GM18499 (cell line): Measurements from ENCODE around the gene ANKRD39.

ENCODE experiments used
- ATAC-seq: cut with Tn5 transposase; IDR thresholded peaks from one replicate; pipeline ENCODE4 v1.9.1; 2021; ENCODE audit warnings: moderate number of reproducible peaks; ENCODE audit not compliant: insufficient read depth, unreplicated experiment

Gene ANKRD39

DNA sequence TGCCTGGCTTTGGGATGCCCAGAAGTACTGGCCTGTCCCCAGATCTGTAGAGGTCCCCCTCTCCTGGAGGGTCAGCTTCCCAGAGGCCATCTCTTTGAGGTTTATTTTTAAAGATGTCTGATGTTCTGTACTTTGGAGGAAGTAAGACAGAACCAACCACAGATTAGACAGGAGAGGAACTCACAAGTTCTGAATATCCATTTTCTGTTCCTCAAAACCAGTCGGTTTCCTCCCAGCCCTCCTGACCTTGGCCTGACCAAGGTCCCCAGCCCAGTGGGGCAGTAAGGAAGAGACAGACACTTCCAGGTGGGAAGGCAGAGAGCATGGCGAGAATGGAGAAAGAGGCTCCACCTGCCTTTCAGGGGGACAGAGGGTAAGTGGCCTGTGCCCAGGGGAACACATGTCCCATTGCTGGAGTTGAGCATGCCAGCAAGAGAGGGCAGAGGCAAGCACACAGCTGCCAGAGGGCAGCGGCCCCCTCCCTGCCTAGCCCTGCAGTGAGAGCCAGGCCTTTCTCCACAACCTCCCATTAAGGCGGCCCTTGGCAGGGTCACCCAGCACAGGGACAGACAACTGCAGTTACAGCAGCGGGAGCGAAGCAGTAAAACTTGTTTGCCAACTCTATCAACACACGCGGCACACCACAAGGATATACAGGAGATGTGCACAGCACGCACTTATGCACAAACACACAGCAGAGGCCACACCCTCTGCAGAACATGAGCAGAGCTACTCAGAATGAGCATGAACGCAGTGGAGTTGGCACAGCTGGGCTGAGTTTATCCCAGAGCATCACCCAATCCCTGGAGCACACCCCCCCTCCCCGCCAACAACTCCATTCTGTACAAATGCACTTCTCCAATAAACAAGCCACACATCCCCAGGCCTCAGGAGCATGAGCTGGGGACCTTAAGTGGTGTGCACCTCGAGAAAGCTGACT lies 30.5 kb upstream of the ANKRD39 start:
- ATAC-seq = no peak

DNA sequence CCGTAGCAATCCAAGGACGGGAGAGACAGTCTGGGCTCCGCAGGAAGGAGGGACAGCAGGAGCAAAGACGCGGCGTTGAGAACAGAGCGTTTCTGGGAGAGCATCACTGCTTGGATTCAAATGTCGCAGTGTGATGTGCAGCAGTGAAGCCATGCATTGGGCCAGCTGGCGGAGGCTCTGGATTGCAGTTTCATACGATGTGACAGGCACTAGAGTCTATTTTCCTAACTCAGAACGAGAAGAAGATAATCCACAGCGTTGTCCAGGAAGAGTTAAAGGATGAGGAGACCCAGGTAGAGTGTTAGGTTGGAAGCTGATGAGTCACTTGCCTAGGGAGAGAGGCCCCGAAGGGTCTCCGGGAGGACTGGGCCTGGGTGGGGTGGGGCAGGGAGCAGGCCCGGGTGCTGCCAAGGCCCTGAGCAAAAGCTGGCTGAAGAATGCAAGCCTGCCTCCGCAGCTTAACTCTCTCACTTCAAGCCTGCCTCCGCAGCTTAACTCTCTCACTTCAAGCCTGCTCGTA lies 29.7 kb upstream of the ANKRD39 start:
- no peak for ATAC-seq

DNA sequence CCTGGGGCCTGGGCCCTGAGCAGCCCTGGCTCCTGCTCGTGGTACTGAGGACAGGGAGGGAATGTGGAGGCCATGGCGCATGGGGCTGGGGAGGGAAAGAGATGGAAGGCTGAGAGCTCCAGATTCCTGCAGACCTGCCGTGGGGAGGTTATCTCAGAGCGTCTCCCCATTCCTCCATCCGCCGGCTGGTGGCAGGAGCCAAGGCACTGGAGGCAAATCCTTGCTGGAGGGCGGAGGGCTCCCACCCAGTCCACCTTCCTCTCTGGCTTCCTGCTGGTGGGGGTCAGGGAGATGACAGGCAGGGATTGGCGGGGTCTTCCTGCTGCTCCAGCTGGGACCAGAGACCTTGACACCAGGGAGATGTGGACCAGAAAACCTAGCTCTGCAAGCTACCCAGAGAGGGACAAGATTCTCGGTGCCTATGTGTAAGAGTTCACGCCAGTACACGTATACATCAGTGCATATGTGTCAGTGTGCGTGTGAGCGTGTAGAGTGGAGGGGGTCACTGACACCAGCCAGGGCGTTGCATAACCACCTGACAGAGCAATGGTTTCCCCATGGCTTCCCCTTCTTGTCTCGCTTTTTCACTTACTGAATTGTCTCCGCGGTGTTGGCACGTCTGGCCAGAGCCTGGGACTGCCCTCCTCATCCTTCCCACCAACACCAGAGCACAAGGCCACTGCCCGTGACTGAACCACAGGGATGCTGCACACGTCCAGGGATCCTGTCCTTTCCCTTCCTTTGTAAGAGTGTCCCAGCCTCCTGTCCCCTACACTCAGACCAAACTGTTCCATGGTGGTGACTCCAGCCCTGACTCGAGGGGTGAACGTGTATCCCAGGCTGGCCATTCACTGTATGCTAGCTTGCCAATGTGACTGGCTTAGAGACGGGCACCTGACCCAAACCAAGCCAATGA lies 27.9 kb upstream of the ANKRD39 start:
- ATAC-seq = no peak

DNA sequence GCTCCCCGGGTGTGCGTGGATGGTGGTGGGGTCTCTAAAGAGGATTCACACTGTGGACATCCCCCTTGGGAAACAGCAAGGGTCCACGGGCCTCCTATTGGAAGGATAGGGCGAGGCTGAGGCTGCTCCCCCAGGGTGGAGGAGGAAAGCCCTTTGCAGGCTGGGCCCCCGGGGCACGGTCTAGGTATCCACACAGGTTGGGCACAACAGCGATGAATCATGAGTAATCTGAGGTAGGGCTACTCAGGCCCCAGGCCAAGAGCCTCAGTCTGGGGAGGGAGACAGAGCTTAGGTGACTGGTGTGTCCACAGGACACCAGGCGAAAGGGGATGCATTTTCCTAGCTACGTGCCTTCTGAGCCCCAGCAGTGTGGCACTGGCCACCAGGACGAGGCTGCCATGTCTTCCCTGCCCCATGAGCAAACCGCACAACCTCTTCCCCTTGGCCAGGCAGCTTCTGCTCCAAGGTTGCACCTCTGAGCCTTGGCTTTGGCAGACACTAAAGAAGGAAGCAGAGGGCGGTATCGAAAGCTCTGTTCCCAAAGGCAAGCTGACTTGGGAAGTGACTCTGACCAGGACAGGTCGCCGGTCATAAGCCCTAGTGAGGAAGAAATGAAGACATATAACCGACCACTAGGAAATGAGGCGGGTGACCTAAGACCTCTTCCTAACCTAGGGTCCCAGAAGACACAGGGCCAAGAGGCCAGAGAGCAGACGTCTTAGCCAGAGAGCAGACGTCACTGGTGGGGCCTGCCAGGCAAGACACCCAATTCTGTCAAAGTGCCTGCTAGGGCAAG lies 26.7 kb upstream of the ANKRD39 start:
- ATAC-seq = no peak

GRCh38 chr2:96883306-96883705 lies 25.5 kb upstream of the ANKRD39 start:
- no peak for ATAC-seq

DNA sequence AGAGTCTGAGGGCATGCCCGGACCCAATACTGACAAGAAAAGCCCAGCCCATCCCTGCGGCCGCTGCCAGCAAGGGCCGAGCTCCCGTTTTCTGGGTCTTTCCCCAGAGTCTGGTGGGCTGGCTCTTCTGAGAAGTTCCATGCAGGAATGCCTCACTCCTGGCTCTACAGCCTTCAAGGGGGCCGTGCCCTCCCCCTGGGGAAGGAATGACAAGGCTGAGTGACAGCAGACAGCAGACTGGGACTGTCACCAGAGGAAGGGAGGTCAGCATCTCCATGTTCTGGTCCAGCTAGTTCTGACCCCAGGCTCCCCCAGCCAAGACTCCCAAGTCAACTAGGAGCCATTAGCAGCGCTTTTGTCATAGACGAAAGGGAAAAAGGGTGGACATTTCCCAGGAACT lies 25.1 kb upstream of the ANKRD39 start:
- no peak for ATAC-seq

DNA sequence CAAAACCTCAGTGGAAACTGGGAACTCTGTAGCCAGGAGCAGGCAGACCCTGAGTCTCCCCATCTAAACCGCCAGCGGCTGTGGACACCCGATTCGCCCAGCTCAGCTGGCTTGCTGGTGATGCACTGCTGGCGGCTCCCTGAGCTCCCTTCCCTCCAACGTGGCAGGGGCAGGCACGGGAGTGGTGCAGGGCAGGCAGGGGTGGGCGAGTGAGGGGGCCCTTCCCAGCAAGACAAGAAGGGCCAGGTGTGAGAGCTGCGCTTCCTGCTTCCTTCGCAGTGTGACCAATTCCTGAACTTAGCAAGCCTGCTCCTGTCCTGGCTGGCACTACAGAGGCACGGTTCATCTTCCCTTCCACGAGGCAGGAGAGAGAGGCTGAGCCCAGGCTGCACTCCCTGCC lies 24.4 kb upstream of the ANKRD39 start:
- ATAC-seq = no peak

GRCh38 chr2:96881349-96882195 lies 23.8 kb upstream of the ANKRD39 start:
- no peak for ATAC-seq

DNA sequence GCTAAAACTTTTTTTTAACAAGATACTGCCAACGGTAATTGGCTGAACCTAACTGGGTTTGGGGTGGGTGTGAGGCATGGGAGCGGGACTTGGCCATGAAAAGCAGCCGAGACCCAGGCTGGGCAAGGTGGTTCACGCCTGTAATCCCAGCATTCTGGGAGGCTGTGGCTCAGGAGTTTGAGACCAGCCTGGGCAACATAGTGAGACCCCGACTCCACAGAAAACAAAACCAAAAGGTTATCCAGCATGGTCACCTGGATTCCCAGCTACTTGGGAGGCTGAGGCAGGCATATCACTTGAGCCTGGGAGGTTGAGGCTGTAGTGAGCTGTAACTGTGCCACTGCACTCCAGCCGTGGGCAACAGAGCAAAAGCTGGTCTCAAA lies 23.1 kb upstream of the ANKRD39 start:
- no peak for ATAC-seq

DNA sequence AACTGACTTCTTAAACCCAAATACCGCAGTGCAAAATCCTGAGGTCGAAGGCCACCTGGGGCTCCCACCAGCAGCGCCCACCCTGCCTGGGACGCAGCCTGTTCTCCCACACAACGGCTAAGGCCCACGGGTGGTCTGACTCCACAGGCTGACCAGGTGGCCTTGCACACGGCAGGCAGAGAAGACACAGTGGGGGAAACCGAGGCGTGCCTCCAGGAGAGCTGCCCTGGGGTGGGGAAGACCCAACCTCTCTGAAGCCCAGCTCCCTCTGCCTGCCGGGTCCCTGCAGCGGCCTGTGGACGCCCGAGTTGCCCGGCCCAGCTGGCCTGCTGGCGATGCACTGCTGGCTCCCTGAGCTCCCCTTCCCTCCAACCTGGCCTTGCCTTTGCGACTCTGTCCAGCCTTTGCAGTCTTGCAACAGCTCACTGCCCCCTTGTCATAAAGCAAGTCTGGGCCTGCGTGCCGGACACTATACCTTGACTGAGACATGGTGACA lies 21.8 kb upstream of the ANKRD39 start:
- no peak for ATAC-seq

GRCh38 chr2:96878796-96879544 lies 21.2 kb upstream of the ANKRD39 start:
- no peak for ATAC-seq

DNA sequence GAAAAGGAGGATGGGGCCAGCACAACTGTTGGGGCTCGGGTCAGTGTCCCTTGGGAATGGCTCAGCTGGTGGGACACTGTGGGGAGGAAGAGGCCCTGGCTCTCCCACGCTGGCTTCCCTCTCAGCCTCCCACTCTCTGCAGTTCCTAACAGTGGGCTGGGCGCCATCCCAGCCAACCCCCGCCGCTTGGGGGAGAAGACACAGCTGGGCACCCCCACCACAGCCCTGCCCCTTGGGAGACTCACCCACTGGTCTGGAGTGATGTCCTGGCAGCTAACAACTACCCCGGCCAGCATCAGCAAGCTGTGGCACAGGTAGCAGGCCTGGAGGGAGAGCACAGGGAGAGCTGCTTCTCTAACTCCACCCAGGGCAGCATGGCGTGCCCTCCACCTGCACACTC lies 20.4 kb upstream of the ANKRD39 start:
- ATAC-seq = no peak

GRCh38 chr2:96877631-96878092 lies 19.8 kb upstream of the ANKRD39 start:
- no peak for ATAC-seq

- ATAC-seq = no peak
These were observed 19.2 kb upstream of the ANKRD39 start for GRCh38 chr2:96877042-96877451.

DNA sequence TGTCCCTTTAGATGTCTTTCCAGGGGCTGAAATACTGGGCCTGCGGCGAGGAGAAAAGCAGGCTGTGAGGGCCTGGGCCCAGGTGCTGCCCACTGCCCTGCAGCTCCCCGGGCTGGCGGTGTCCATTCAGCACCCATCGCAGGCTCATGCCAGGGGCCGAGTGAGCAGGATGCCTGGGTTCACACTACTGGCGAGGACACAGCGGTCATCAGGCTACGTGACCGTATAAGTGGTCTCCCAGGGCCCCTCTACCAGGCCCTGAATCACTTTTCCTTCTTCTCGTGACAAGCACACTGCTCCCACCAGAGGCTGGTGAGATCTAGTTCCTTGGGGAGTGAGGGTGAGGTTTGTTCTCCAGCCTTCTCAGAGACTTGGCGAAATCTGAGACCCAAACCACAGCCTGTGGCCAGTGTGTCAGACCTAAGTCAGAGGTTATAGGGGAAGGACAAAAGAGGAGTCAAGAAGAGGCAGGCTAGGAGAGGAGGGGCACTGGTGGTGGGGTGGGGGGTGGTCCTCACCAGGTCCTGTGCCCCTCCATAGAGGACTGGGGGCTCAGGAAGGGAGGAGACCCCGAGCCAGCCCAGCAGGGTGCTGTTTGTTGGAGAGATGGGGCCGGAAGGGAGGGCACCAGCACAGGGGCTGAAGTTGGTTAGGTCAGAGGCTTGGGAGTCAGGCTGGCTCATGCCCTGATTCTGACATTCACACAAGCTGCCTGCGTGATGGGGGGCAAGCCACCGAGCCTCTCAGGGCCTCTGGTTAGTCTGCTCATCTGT lies 18.6 kb upstream of the ANKRD39 start:
- ATAC-seq = no peak

DNA sequence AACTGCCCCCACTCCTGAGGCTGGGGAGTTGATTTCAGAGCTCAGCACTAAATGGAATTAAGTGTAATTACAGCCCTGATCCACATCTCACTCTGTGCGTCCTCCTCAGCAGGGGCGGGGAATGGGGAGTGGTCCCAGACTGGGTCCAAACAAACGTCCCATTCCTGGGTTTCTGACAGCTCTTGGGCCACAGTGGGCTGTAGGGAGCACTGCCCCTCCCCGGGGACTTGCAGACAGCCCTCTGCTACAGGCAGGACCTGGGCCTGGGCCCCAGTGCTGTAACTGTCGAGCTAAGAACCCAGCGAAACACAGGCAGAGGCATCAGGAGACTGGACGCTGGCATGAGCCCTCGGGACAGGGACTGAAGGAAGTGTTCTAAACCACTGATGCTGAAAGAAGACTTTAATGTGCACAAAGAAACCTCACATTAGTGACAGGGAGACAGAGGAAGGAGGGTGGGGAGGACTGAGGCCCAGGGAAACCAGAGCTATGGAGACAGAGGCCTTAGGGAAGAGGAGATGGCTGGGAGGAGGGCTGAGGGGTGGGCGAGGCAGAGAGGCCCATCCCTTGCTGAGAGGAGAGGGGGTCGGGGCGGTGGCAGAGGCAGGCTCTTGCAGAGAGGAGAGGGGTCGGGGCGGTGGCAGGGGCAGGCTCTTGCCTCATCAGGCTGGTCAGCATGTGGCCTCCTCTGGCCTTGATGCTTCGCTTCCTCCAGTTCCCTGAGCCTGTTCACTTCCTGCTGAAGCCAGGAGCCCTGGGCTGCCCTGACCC lies 17.9 kb upstream of the ANKRD39 start:
- no peak for ATAC-seq
